Measurements from ENCODE around the gene ATR. TPM values are rescaled to one million over a fixed set of nuclear protein-coding genes. Genes with fewer than 3 reads are reported as not detected.
A peak's percentile ranks its signal among the peaks of the same experiment; 100 is the strongest.

ATR gene
- total and polyA plus RNA-seq, 9 of the 15 experiments (the other 6 are each of a cell fraction or from before 2014, with no cell fraction given), result 18.0 to 37.8 (median 23.2) TPM

GRCh38 chr3:142578329-142579223 lies at the start of gene ATR (continued):
- TF ChIP-seq AFF1 (IDR thresholded peaks at IDR 0.05; ENCODE audit: low read depth in 1 of 2, partially characterized antibody in 2 of 2) (peak; percentile 48 to 52), MECOM (CRISPR knock-in tag; IDR thresholded peaks at IDR 0.05) (no peak), HIVEP1 (CRISPR knock-in tag; IDR thresholded peaks at IDR 0.05) (no peak), GTF2E2 (tag; IDR thresholded peaks at IDR 0.05) (peak; percentile 96), ZNF407 (IDR thresholded peaks at IDR 0.05; ENCODE audit: low read depth) (peak; percentile 99), SRSF7 (optimal IDR thresholded peaks at IDR 0.05; ENCODE audit: low read depth, low read length) (no peak), SREBF1 (IDR thresholded peaks at IDR 0.05; ENCODE audit: borderline replicate concordance, low read depth, low read length) (no peak), ELK1 (CRISPR knock-in tag; IDR thresholded peaks at IDR 0.05) (no peak), BHLHE40 (IDR thresholded peaks at IDR 0.05; ENCODE audit: low read length) (peak; percentile 65), CBFA2T3 (IDR thresholded peaks at IDR 0.05) (no peak), ZNF76 (CRISPR knock-in tag; IDR thresholded peaks at IDR 0.05; ENCODE audit: borderline replicate concordance) (no peak), CREB1 (IDR thresholded peaks at IDR 0.05) (peak; percentile 71; the same call in 1 of the 2 replicates), CREB1 (CRISPR knock-in tag; IDR thresholded peaks at IDR 0.05) (peak; percentile 76), BCOR (IDR thresholded peaks at IDR 0.05) (peak; percentile 70), ZNF311 (CRISPR knock-in tag; IDR thresholded peaks at IDR 0.05) (no peak)
